Eye (tissue), 1 donor: ENCODE results near the gene SMCR8.
A peak's percentile ranks its signal among the peaks of the same experiment; 100 is the strongest.
"Not testable (repeated sequence)": the region's sequence is repeated elsewhere in the genome, so short reads cannot be mapped to it uniquely, and the experiment has no call there.

Experiments used
- DNase-seq: peaks from one replicate; pipeline ENCODE4 v3.0.0-alpha.2; 2015

Gene SMCR8

DNA sequence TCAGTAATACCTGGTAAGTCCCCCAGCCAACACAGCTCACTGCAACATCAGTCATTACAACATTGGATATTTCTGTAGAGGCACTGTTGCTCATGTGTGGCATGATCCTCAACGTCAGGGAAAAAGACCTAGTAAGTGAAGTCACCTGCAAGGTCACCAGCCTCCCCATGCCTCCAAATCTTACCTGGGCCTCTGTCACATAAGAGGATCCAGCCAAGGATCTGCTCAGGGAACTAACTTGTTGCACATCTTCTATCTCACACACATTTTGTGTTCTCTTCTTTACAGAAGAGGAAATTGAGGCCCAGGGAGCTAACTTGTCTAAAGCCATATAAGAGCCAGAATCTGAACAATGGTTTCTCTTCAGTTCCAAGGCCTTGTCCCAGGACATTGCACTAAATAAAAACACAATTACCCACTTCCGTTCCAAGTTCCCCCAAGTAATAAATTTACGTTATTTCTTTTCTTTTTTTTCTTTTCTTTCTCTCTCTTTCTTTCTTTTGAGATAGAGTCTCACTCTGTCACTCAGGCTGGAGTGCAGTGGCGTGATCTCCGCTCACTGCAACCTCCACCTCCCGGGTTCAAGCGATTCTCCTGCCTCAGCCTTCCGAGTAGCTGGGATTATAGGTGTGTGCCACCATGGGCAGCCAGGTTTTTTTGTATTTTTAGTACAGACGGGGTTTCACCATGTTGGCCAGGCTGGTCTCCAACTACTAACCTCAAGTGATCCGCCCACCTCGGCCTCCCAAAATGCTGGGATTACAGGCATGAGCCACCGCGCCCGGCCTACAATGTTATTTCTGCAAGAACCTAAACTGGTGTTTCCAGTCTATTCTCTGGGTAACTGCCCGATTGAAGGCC lies 47.0 kb downstream of the SMCR8 start:
- no peak for DNase-seq

DNA sequence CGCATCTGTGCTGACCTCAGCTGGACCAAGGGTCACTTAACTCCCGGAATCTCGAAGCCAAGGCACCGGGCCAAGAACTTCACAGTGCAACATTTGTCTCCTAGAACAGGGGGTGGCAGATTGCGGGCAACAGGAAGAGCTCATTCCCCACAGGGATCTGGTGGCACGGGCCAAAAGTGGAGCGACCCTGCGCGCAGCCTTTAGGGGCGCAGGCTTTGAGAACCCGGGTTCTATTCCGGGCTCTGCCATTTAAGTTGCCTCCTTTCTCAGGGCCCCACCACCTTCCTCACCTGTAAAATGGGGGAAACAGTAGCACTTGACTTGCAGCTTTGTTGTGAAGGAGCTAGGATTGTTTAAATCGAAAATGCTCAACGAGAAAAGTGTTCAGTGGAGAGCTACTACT lies 47.6 kb downstream of the SMCR8 start:
- DNase-seq, result peak; percentile 69

DNA sequence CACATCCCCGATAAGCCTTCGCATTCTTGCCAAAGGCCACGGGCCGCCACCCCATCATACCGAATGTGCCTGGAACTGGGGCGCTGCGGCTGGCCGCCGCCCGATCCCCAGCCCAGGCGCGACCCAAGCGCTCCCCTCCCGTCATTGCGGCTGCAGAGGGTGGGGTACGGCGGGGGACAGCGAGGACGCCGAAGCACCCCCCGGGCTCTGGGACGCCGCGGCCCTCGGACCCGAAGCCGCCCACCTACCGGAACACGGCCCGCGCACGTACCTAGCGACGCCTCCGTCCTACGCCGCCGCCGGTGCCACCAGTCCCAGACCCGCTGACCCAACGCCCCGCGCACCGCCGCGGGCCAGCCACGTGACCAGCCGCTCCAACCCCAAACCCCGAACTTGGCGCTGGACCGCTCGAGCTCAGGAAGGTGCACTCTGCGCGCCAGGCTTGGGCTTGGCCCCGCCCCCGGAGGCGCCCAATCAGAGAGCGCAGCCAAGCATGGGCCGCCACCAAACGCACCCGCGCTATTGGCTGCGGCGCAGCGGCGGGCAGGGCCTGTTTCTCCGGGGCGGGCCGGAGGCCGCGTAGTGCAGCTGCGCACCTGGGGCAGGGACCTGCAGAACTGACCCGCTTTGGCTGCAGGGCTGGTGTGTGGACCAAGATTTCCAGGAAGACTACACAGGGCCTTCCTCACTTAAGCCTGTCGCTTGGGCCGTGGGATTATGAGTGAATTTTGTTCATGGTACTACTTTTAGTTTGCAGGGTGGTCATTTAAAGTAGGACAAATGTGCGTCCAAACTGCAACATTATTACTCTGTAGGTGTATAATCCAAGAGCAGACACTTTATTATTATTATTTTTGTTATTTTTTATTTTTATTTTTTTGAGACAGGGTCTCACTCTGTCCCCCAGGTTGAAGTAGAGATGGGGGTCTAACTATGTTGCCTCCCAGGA lies 48.3 kb downstream of the SMCR8 start, which contains the start of gene SHMT1:
SHMT1 (minus strand) TSS at position 450 of the 949 bp plus-strand sequence. CDS start 7,569 bp downstream, outside the sequence.
- DNase-seq, result peak; percentile 95

DNA sequence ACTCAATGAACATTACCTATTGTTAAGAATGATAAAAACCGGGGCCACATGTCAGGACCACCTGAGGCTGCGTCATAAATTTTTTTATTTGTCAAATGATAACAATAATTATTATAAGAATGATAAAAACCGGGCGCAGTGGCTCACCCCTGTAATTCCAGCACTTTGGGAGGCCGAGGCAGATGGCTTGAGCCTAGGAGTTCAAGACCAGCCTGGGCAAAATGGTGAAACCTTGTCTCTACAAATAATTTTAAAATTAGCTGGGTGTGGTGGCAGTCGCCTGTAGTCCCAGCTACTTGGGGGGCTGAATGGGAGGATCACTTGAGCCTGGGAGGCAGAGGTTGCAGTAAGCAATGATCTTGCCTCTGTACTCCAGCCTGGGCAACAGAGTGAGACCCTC lies 49.1 kb downstream of the SMCR8 start:
- DNase-seq, result no peak

DNA sequence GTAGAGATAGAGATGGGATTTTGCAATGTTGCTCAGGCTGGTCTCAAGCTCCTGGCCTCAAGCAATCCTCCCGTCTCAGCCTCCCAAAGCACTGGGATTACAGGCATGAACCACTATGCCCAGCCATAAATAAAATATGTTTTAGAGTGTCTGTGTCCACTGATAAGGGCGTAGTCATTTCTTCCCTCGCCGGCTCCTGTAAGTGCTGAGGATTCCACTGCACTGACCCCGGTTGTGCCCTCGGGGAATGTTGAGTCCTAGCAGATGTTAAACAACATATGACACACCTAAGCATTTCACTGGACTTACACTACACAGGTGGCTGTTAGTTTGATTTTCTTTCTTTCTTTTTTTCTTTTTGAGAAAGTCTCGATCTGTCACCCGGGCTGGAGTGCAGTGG lies 53.9 kb downstream of the SMCR8 start:
- DNase-seq, result no peak

DNA sequence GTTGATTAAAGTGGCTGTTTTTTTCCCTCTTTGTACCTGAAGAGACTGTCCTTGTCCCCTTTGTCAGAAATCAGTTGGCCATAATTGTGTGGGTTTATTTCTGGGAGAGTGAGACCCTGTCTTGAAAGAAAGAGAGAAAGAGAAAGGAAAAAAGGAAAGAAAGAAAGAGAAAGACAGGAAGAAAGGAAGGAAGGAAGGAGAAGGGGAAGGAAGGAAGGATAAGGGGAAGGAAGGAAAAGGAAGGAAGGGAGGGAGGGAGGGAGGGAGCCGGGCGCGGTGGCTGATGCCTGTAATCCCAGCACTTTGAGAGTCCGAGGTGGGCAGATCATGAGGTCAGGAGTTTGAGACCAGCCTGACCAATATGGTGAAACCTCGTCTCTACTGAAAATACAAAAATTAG lies 55.7 kb downstream of the SMCR8 start:
- no peak for DNase-seq

DNA sequence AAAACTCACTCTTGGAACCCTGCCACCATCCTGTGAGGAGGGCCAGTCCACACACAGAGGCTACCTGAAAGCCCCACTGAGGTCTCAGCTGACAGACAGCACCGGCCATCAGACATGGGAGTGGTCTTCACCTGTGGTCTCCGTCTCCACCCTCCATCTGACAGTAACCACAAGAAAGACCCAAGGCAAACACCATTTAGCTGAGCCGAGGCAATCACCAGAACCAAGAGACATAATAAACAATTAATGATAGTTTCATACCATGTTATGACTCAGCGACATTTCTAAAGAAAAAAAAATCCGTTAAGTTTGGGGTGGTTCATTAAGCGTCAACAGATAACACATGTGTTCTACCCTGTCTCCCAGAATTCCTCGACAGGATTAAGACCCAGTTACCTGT lies 56.4 kb downstream of the SMCR8 start:
- no peak for DNase-seq

DNA sequence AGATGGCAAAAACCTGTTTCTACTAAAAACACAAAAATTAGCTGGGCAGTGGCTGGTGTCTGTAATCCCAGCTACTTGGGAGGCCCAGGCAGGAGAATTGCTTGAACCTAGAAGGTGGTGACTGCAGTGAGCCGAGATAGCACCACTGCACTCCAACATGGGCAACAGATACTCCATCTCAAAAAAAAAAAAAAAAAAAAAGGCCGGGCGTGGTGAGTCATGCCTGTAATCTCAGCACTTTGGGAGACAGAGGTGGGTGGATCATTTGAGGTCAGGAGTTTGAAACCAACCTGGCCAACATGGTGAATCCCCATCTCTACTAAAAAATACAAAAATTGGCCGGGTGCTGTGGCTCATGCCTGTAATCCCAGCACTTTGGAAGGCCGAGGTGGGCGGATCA lies 58.1 kb downstream of the SMCR8 start:
- not testable (repeated sequence) for DNase-seq

DNA sequence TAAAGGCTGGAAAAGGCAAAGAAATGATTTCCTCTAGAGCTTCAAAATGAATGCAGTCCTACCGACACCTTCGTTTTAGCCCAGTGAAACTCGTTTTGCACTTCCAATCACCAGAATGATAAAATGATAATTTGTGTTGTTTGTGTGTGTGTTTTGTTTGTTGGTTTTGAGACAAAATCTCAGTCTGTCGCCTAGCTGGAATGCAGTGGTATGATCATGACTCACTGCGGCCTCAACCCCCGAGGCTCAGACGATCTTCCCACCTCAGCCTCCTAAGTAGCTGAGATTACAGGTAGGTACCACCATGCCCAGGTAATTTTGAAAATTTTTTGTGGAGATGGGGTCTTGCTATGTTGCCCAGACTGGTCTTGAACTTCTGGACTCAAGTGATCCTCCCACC lies 59.1 kb downstream of the SMCR8 start:
- no peak for DNase-seq
